Measurements from ENCODE around the gene VPS8.

DNA sequence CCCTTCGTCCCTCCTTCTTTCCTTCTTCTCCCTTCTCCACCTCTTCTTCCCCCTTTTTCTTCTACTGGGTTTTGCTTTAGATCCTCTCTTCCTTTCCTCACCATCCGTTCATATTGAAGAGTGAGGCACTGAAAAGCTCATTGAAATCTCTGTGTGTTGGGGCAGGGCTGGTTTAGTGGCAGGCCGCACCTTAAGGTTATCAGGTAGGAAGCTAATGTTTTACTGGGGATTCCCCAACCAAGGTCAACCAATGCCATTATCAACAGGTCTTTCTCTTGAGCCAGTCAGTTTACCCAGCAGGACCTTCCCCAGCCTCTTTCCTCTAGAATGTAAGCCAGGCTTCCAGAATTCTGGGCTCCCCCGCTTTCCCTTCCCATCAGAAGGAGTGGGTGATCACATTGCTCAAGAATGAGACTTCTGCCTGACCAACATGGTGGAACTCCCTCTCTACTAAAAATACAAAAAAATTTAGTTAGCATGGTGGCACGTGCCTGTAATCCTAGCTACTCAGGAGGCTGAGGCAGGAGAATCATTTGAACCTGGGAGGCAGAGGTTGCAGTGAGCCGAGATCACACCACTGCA is 11.5 kb upstream of the VPS8 start:
- TF ChIP-seq POLR2A (IDR thresholded peaks at IDR 0.05; ENCODE audit: low read depth, low read length) (no peak), POLR2AphosphoS5 (IDR thresholded peaks at IDR 0.05; ENCODE audit: low read depth, low read length) (no peak)

Measured in GM12891 (cell line).